Chondrocyte (in vitro differentiated cells): ENCODE measurements around the gene SLF1. TPM values are rescaled to one million over a fixed set of nuclear protein-coding genes. Genes with fewer than 3 reads are reported as not detected.

Experiments used
- DNase-seq: peaks from one replicate; pipeline ENCODE4 v3.0.0; 2021; ENCODE audit warnings: mixed read lengths, low spot score
- H3K27ac Mint-ChIP-seq: one replicate; pipeline ENCODE4 v1.8.0; 2021; ENCODE audit warnings: mild to moderate bottlenecking, moderate library complexity, mixed read lengths; ENCODE audit not compliant: unreplicated experiment
- H3K27me3 Mint-ChIP-seq: 2 replicates; pipeline ENCODE4 v1.8.0; 2021; ENCODE audit warnings: low read depth, mixed read lengths
- H3K36me3 Mint-ChIP-seq: 2 replicates; pipeline ENCODE4 v1.8.0; 2021; ENCODE audit warnings: low read depth, mixed read lengths
- H3K4me1 Mint-ChIP-seq: 2 replicates; pipeline ENCODE4 v1.8.0; 2021; ENCODE audit warnings: low read depth, mild to moderate bottlenecking, mixed read lengths
- H3K4me3 Mint-ChIP-seq: one replicate; pipeline ENCODE4 v1.8.0; 2021; ENCODE audit warnings: mild to moderate bottlenecking, moderate library complexity, mixed read lengths; ENCODE audit not compliant: unreplicated experiment
- H3K9me3 Mint-ChIP-seq: 2 replicates; pipeline ENCODE4 v1.8.0; 2021; ENCODE audit warnings: low read depth, mixed read lengths
- CTCF ChIP-seq: fragments of 200-600 bp; sonication (generic); IDR thresholded peaks from 2 replicates; pipeline ENCODE4 v1.5.0; 2021; ENCODE audit warnings: antibody characterized with exemption, mild to moderate bottlenecking, moderate library complexity
- total RNA-seq: library from RNA; stranded (reverse); gene quantifications from 3 replicates; pipeline ENCODE4 v1.2.1, GENCODE V29; 2021

SLF1 gene
- total RNA-seq, 1 donor from 2014 or later = 3.9 TPM

DNA sequence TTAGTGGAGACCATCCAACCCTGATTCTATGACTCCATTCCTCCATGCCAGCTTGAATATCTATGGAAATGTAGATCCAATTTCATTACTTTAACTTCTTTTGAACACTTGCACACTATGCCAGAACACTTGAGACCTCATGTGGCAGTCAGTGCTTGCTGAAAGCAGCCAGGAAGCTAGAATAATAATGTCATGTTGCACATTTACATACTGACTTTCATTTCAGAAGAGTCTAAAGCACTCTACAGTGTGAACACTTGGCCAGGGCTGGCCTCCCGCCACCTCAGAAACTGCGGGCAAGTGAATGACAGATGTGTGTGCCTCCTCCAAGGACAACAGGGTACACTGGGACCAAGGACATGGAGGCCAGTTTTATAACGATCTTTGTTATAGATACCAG lies 97.3 kb downstream of the SLF1 start:
- peaks cover 11% of the 10 kb centered on the region for H3K9me3 Mint-ChIP-seq
- H3K36me3 Mint-ChIP-seq = peaks cover 2% of the 10 kb centered on the region
- H3K4me3 Mint-ChIP-seq = no peak overlapping the region
- no peaks in the 10 kb centered on the region for H3K27me3 Mint-ChIP-seq
- H3K4me1 Mint-ChIP-seq = peaks cover 10% of the 10 kb centered on the region
- TF ChIP-seq CTCF = no peak
- no peak overlapping the region for H3K27ac Mint-ChIP-seq
- DNase-seq = no peak

DNA sequence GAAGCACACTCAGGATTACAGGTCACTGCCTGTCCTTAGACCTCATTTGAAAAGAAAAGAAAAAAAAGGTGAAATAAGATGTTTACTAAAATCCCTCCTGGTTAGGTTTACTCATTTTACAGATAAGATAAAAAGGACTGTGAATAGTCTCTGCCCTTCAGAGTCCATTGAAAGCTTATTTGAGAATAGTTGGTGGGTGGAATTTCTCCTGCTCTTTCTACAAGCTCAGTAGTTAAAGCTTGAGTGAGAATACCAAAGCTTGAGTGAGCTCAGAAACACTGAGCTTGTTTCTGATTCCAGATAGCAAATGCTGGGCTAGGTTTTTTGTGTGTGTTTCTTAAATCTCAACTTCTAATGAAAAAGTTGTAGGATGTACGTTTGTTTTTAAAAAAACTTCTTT lies 106.7 kb downstream of the SLF1 start:
- Mint-ChIP-seq H3K27me3 (no peaks in the 10 kb centered on the region), H3K27ac (no peak overlapping the region), H3K4me1 (no peaks in the 10 kb centered on the region), H3K9me3 (no peaks in the 10 kb centered on the region), H3K36me3 (no peaks in the 10 kb centered on the region), H3K4me3 (no peak overlapping the region)
- no peak for TF ChIP-seq CTCF
- no peak for DNase-seq

DNA sequence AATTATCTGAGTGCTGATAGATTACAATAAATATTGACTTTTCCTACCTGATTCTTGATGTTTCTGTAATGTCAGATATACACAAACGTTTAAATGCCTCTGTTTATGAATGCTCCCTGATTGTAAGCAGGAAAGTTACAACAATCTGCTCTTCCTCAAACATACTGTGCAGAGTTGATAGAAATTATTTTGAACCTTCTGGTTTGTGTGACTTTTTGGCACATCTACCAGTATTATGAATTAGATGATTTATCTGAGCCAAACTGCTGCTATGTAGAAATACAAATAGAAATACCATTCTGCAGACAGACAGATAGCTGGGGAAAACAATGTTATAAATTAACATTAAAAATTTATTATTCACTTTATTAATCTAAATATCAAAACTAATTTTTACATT lies 113.0 kb downstream of the SLF1 start:
- Mint-ChIP-seq H3K4me1 (no peaks in the 10 kb centered on the region), H3K27me3 (no peaks in the 10 kb centered on the region)

GRCh38 chr5:94736498-94736897 lies 118.0 kb downstream of the SLF1 start:
- no peak for TF ChIP-seq CTCF
- Mint-ChIP-seq H3K36me3 (no peaks in the 10 kb centered on the region), H3K9me3 (no peaks in the 10 kb centered on the region), H3K4me3 (no peak overlapping the region), H3K27ac (no peak overlapping the region), H3K4me1 (no peaks in the 10 kb centered on the region), H3K27me3 (no peaks in the 10 kb centered on the region)
- DNase-seq = no peak

More for the DNA sequence above, 113.0 kb downstream of the SLF1 start:
- H3K9me3 Mint-ChIP-seq = no peaks in the 10 kb centered on the region
- no peaks in the 10 kb centered on the region for H3K36me3 Mint-ChIP-seq
- TF ChIP-seq CTCF = no peak
- H3K27ac Mint-ChIP-seq = no peak overlapping the region
- no peak for DNase-seq
- H3K4me3 Mint-ChIP-seq = no peak overlapping the region

DNA sequence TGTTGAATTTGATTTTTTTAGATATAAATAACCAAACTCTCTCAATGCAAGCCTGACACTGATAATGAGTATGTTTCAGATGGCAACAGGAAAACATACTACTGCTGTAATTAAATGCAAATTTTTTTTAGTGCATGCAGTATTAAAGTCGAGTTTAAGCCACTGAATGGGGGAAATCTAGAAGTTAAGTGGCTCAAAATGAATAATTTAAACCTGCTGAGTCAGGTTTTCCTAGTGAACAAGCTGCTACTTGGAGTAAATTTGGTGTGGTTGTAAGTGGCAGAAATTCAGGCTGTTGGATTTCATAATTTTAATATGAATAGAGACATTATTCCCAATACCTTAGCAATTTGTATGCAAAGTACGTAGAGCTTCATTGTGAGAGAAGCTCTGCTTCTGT lies 121.8 kb downstream of the SLF1 start:
- no peak for TF ChIP-seq CTCF
- no peak for DNase-seq
- Mint-ChIP-seq H3K27me3 (no peaks in the 10 kb centered on the region), H3K9me3 (no peaks in the 10 kb centered on the region), H3K36me3 (no peaks in the 10 kb centered on the region), H3K27ac (no peak overlapping the region), H3K4me3 (no peak overlapping the region), H3K4me1 (no peaks in the 10 kb centered on the region)
